ENCODE data around the gene NACAD.

The NACAD gene

GRCh38 chr7:45088821-45089340 lies at the start of gene NACAD:
NACAD (minus strand) TSS chr7:45088969; CDS start chr7:45088894, 75 bp downstream.
- no peaks in the 10 kb centered on the region for H3K27me3 ChIP-seq (ENCODE audit: control insufficient read depth, insufficient read depth, low read length)
- H3K27ac ChIP-seq (ENCODE audit: low read depth, low read length) = peak within 1 kb of the TSS; percentile 71
- H3K4me3 ChIP-seq (ENCODE audit: low read length) = peak within 1 kb of the TSS; percentile 62
- H3K4me1 ChIP-seq (ENCODE audit: control insufficient read depth, insufficient read depth, low read length) = peaks cover 4% of the 10 kb centered on the region
- H3K9ac ChIP-seq (ENCODE audit: low read length) = no peak within 1 kb of the TSS
- no peaks in the 10 kb centered on the region for H3K36me3 ChIP-seq (ENCODE audit: control insufficient read depth, insufficient read depth, low read length)

GRCh38 chr7:45136106-45137060 lies 47.6 kb upstream of the NACAD start:
- no peak overlapping the region for H3K9ac ChIP-seq (ENCODE audit: low read length)
- no peak overlapping the region for H3K4me3 ChIP-seq (ENCODE audit: low read length)
- no peaks in the 10 kb centered on the region for H3K36me3 ChIP-seq (ENCODE audit: control insufficient read depth, insufficient read depth, low read length)
- H3K27ac ChIP-seq (ENCODE audit: low read depth, low read length) = no peak overlapping the region
- H3K4me1 ChIP-seq (ENCODE audit: control insufficient read depth, insufficient read depth, low read length) = no peaks in the 10 kb centered on the region
- no peaks in the 10 kb centered on the region for H3K27me3 ChIP-seq (ENCODE audit: control insufficient read depth, insufficient read depth, low read length)

DNA sequence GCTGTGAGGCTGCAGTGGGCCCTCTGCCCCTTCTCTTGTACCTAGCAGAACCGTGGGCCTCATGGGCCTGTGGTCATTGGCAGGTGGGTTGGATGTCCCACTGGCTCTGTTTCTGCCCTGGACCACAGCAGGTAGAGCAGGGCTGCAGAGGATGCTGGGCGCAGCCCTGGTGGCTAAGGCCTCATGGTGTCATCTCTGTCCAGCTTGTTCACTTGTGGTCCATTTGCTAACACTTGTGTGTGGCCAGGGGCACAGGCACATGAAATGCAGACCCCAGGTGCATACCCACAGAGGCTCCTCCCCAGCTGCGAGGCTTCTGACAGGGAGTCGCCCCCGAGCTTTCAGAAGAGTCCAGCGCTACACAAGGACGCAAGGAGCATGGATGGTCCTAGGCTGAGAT lies 45.1 kb upstream of the NACAD start:
- H3K4me1 ChIP-seq (ENCODE audit: control insufficient read depth, insufficient read depth, low read length) = no peaks in the 10 kb centered on the region
- no peaks in the 10 kb centered on the region for H3K36me3 ChIP-seq (ENCODE audit: control insufficient read depth, insufficient read depth, low read length)
- no peak overlapping the region for H3K4me3 ChIP-seq (ENCODE audit: low read length)
- no peak overlapping the region for H3K27ac ChIP-seq (ENCODE audit: low read depth, low read length)
- no peaks in the 10 kb centered on the region for H3K27me3 ChIP-seq (ENCODE audit: control insufficient read depth, insufficient read depth, low read length)
- H3K9ac ChIP-seq (ENCODE audit: low read length) = no peak overlapping the region

DNA sequence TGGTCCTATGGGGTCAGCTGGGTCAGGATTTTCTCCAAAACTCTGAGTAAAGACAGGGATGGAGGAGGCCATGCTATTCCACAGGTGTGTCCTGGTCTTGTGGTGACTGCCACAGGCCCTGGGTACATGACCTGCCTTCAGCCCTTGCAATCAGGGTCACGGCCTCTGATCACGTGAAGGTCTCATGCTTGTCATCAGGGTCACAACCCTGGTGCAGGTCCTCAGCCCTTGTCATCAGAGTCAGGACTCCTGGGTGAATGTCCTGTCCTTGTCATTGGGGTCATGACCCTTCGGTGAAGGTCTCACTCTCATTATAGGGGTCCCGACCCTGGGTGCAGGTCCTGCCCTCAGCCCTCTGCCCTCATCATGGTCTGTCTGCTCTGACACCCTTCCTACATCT lies 44.6 kb upstream of the NACAD start:
- Histone ChIP-seq H3K4me1 (ENCODE audit: control insufficient read depth, insufficient read depth, low read length) (no peaks in the 10 kb centered on the region), H3K9ac (ENCODE audit: low read length) (no peak overlapping the region), H3K27me3 (ENCODE audit: control insufficient read depth, insufficient read depth, low read length) (no peaks in the 10 kb centered on the region), H3K27ac (ENCODE audit: low read depth, low read length) (no peak overlapping the region), H3K4me3 (ENCODE audit: low read length) (no peak overlapping the region), H3K36me3 (ENCODE audit: control insufficient read depth, insufficient read depth, low read length) (no peaks in the 10 kb centered on the region)

- Histone ChIP-seq H3K9ac (ENCODE audit: low read length) (no peak overlapping the region), H3K4me3 (ENCODE audit: low read length) (no peak overlapping the region), H3K4me1 (ENCODE audit: control insufficient read depth, insufficient read depth, low read length) (no peaks in the 10 kb centered on the region), H3K36me3 (ENCODE audit: control insufficient read depth, insufficient read depth, low read length) (no peaks in the 10 kb centered on the region), H3K27me3 (ENCODE audit: control insufficient read depth, insufficient read depth, low read length) (no peaks in the 10 kb centered on the region), H3K27ac (ENCODE audit: low read depth, low read length) (no peak overlapping the region)
Measured at GRCh38 chr7:45132708-45133320, 44.0 kb upstream of the NACAD start.

DNA sequence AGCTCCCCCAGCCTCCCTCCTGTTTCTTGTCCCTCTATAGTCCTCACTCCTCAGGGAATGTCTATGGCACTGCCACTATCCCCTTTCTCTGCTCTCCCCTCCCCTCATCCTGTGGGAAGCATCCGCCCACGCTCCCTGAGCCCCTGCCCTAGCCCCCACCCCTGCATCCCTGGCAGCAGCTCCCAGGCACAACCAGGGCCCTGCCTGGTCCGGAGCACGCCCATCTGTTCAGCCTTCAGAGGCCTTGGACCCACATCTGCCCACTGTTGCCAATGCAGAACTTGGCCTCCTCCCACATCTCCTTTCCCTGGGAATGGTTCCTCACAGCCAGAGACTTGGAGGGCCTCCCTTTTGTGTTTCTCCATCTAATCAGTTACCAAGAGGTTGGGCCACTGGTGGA lies 43.1 kb upstream of the NACAD start:
- Histone ChIP-seq H3K9ac (ENCODE audit: low read length) (no peak overlapping the region), H3K27ac (ENCODE audit: low read depth, low read length) (no peak overlapping the region), H3K36me3 (ENCODE audit: control insufficient read depth, insufficient read depth, low read length) (no peaks in the 10 kb centered on the region), H3K4me1 (ENCODE audit: control insufficient read depth, insufficient read depth, low read length) (no peaks in the 10 kb centered on the region), H3K4me3 (ENCODE audit: low read length) (no peak overlapping the region), H3K27me3 (ENCODE audit: control insufficient read depth, insufficient read depth, low read length) (no peaks in the 10 kb centered on the region)

- no peaks in the 10 kb centered on the region for H3K27me3 ChIP-seq (ENCODE audit: control insufficient read depth, insufficient read depth, low read length)
- H3K4me1 ChIP-seq (ENCODE audit: control insufficient read depth, insufficient read depth, low read length) = no peaks in the 10 kb centered on the region
- H3K27ac ChIP-seq (ENCODE audit: low read depth, low read length) = no peak overlapping the region
- no peaks in the 10 kb centered on the region for H3K36me3 ChIP-seq (ENCODE audit: control insufficient read depth, insufficient read depth, low read length)
- no peak overlapping the region for H3K9ac ChIP-seq (ENCODE audit: low read length)
- H3K4me3 ChIP-seq (ENCODE audit: low read length) = no peak overlapping the region
Measured at GRCh38 chr7:45130910-45131309, 42.1 kb upstream of the NACAD start.

GRCh38 chr7:45129906-45130305 lies 41.1 kb upstream of the NACAD start:
- H3K9ac ChIP-seq (ENCODE audit: low read length) = no peak overlapping the region
- no peaks in the 10 kb centered on the region for H3K36me3 ChIP-seq (ENCODE audit: control insufficient read depth, insufficient read depth, low read length)
- H3K27ac ChIP-seq (ENCODE audit: low read depth, low read length) = no peak overlapping the region
- H3K4me1 ChIP-seq (ENCODE audit: control insufficient read depth, insufficient read depth, low read length) = no peaks in the 10 kb centered on the region
- H3K4me3 ChIP-seq (ENCODE audit: low read length) = no peak overlapping the region
- no peaks in the 10 kb centered on the region for H3K27me3 ChIP-seq (ENCODE audit: control insufficient read depth, insufficient read depth, low read length)

- Histone ChIP-seq H3K27ac (ENCODE audit: low read depth, low read length) (no peak overlapping the region), H3K9ac (ENCODE audit: low read length) (no peak overlapping the region), H3K4me1 (ENCODE audit: control insufficient read depth, insufficient read depth, low read length) (no peaks in the 10 kb centered on the region), H3K4me3 (ENCODE audit: low read length) (no peak overlapping the region), H3K27me3 (ENCODE audit: control insufficient read depth, insufficient read depth, low read length) (no peaks in the 10 kb centered on the region), H3K36me3 (ENCODE audit: control insufficient read depth, insufficient read depth, low read length) (no peaks in the 10 kb centered on the region)
Measured at GRCh38 chr7:45129181-45129800, 40.5 kb upstream of the NACAD start.

GRCh38 chr7:45126920-45127319 lies 38.2 kb upstream of the NACAD start:
- H3K27me3 ChIP-seq (ENCODE audit: control insufficient read depth, insufficient read depth, low read length) = no peaks in the 10 kb centered on the region
- H3K36me3 ChIP-seq (ENCODE audit: control insufficient read depth, insufficient read depth, low read length) = no peaks in the 10 kb centered on the region
- H3K9ac ChIP-seq (ENCODE audit: low read length) = no peak overlapping the region
- H3K4me1 ChIP-seq (ENCODE audit: control insufficient read depth, insufficient read depth, low read length) = no peaks in the 10 kb centered on the region
- no peak overlapping the region for H3K4me3 ChIP-seq (ENCODE audit: low read length)
- no peak overlapping the region for H3K27ac ChIP-seq (ENCODE audit: low read depth, low read length)

DNA sequence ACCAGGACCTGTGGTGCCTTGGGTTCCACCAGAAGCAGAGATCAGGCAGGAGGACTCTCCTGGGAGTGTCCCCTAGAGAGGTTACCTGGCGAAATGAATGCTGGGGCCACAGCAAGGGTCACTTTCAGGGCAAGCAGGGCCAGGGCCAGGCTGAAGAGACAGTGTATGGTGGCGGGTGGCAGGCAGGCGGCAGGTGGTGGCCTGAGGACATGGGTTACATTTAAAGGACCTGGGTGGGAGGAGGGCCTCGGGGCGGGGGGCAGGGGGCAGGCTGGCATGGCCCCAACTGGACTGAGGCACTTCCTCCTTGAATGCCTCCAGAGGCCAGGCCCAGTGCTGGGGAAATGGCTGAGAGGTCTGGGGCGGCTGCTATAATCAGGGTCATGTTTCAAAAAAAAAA lies 37.4 kb upstream of the NACAD start:
- H3K36me3 ChIP-seq (ENCODE audit: control insufficient read depth, insufficient read depth, low read length) = no peaks in the 10 kb centered on the region
- H3K27ac ChIP-seq (ENCODE audit: low read depth, low read length) = no peak overlapping the region
- H3K4me1 ChIP-seq (ENCODE audit: control insufficient read depth, insufficient read depth, low read length) = no peaks in the 10 kb centered on the region
- H3K27me3 ChIP-seq (ENCODE audit: control insufficient read depth, insufficient read depth, low read length) = no peaks in the 10 kb centered on the region
- H3K4me3 ChIP-seq (ENCODE audit: low read length) = no peak overlapping the region
- H3K9ac ChIP-seq (ENCODE audit: low read length) = no peak overlapping the region

DNA sequence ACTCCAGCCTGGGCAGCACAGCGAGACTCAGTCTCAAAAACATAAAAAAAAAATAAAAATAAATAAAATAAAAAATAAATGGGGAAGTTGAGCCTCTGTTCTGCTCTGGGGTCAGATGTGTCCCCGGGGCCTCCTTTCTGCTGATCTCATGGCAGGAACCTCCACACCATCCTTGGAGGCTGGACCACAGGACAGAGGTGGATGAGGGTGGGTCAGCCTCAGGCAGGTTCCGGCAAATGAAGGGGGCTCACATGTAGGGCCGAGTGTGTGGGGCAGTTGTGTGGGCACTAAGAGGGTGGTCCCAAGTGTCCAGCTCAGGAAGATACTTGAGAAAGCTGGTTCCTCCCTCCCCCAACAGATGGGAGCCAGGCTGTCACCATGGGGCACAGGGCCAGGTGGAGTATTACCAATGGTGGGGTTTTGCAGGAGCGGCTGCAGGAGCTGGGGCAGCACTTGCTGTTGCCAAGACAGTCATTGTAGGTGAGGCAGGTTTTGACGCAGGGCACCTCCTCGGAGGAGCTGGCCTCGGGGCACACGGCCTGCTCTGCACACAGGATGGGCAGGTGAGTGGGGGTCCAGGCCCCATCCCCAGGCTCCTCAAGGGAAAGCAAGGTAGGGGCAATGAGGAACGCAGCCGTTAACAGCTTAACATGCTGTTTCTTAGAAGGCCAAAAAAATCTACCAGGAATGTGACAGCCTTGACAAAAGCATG lies 36.6 kb upstream of the NACAD start:
- Histone ChIP-seq H3K27me3 (ENCODE audit: control insufficient read depth, insufficient read depth, low read length) (no peaks in the 10 kb centered on the region), H3K27ac (ENCODE audit: low read depth, low read length) (no peak overlapping the region), H3K4me3 (ENCODE audit: low read length) (no peak overlapping the region)

More for the DNA sequence above, 36.6 kb upstream of the NACAD start:
- H3K9ac ChIP-seq (ENCODE audit: low read length) = no peak overlapping the region
- H3K4me1 ChIP-seq (ENCODE audit: control insufficient read depth, insufficient read depth, low read length) = no peaks in the 10 kb centered on the region
- no peaks in the 10 kb centered on the region for H3K36me3 ChIP-seq (ENCODE audit: control insufficient read depth, insufficient read depth, low read length)

Data from rectal smooth muscle tissue (tissue), 1 donor.